HG03060 (cell line): ENCODE results near the gene IDH2.
"Not testable (repeated sequence)": the region's sequence is repeated elsewhere in the genome, so short reads cannot be mapped to it uniquely, and the experiment has no call there.

Experiments used
- ATAC-seq: cut with Tn5 transposase; IDR thresholded peaks from one replicate; pipeline ENCODE4 v1.9.1; 2021; ENCODE audit warnings: low read depth, moderate number of reproducible peaks; ENCODE audit not compliant: unreplicated experiment

Gene IDH2

DNA sequence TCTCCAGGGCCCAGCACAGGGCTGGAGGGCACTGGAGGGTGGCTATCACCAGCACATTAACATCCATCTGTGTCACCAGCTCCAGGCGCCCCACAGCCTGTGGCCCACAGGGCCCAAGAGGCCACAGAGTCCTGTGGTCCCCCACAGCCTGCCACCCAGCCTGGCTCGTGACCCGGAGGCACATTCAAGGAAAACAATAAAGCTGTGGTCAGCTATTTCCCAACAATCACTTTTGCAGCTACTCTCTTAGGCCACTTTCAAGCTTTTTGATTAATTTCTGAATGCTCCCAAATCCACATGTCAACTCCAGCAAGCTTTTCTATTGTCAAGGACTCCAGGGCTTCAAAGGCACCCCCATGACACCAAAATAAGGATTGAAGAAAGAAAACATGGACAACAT lies 16.7 kb downstream of the IDH2 start:
- ATAC-seq = no peak

DNA sequence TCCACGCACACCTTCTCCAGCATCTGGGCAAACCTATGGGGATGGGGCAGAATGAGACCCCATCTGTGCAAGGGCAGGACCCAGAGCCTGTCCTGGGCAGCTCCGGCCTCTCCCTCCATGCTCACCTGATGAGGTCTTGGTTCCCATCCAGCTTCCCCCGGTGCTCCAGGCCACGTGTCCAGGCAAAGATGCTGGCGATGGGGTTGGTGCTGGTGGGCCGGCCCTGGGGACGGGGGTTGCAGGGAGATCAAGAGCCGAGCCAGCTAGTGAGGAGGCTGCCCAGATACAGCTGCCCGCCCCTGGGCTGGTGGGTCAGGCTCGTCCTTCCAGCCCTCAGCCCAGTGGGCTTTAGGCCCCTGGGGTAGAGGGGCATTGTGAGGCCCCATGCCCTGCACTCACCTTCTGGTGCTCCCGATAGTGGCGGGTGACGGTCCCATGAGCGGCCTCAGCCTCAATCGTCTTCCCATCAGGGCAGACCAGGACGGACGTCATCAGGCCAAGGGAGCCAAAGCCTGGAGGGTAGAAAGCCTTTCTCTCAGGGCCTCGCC lies 17.3 kb downstream of the IDH2 start:
- no peak for ATAC-seq

DNA sequence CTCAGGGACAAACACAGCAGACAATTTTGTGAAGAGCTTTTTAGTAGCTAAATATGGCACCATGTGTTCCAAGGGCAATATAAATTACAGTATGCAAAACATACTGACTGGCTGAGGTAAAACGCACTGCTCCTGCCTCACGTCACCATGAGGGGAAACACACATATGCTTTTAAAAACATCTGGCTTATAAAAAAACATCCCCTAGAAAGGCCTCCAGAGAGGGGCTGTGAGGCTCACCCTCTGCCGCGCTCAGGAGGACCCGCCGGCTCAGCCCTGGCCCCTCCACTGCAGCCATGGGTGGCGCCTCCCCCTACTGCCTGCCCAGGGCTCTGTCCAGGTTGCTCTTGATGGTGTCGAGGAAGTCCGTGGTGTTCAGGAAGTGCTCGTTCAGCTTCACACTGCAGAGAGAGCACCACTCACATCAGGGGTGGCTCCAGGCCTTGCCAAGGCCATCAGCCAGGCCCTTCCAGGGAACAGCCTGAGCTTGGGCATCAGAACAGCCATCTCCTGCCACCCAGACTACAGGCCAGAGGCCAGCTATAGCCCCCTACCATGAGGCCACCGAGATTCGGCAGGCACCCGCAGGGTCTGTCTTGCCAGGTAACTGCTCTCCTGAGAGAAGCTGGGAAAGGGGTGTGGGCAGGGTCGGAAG lies 18.2 kb downstream of the IDH2 start:
- no peak for ATAC-seq

DNA sequence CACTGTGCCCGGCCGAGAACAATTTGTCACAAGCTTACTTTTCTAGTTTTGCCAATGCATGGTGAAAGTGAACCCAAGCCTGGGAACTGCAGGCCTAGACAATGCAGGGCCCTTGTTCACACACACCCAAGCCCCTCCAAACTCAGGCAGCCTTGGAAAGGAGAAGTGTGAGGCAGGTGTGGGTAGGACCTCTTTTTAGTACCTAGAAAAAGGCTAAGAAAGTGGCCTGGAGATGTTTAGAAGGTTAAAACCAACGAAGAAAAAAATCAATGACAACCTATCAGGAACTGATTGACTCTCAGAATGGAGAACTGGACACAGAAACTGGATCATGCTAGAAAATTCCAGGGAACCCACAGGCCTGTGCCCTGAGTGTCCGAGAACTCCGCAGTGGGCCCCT lies 18.8 kb downstream of the IDH2 start:
- no peak for ATAC-seq

DNA sequence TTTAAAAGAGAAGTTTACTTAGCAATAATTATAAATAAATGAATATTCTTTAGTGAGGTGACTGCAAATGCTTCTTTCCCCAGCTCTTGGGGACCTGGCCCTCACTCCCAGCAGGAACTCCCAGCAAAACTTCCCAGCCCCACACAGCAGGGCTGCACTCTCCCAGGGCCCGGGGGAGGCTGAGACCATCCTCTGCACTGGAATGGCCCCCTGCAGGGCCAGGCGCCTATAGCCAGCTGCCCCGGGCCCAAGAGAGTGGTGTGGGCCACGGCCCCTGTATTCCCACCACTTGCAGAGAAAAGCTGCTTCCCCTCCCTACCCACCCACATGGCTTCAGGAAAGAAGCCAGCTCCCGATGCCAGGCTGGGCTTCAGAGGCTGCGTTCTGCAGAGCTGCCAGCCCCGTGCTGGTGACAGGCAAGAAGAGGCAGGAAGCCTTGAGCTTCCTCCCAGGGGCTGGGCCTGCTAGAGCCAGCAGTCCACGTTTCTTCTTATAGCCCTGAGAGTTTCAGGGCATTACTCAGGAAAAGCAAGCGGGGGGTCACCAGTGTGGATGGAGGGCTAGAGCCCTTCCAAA lies 20.0 kb downstream of the IDH2 start:
- ATAC-seq = no peak

DNA sequence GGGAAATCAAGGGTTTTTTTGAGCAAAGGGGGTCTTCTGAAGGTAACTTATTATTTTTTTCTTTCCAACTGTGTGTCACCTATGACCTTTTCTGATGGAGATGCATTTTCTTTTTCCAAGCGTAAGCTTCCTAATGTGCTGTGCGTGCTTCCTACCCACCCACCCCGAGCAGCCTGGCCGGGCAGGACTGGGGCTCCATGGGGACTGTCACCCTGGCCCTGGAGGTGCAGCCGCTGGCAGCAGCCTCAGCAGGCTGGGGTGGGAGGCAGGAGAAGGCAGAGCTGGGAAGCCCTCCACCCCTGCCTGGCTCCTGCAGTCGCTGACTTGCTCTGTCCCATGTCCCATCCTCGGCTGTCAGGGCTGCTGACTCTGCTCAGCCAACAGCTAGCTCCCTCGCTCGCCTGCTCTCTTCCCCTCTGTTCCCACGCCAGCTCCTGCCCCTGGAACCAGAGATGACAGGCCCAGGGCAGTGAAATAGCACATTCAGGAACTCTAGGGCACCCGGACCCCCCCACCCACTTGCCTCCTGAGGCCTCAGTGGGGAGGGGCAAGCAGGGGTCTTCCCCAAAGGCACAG lies 21.4 kb downstream of the IDH2 start:
- no peak for ATAC-seq

DNA sequence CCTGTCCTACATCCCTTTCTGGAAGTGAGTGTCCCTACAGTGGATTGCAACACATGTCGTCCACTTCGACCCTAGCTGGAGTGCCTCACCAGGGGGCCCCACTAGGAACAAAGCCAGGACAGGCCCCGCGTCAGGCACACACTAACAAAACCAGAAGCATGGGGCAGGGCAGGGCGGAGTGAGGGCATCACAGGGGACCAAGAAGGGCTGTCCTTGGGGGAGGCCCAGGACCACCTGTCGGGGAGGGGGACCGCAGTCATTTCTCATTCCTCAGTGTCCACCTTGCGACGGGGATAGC lies 21.9 kb downstream of the IDH2 start:
- ATAC-seq = no peak

DNA sequence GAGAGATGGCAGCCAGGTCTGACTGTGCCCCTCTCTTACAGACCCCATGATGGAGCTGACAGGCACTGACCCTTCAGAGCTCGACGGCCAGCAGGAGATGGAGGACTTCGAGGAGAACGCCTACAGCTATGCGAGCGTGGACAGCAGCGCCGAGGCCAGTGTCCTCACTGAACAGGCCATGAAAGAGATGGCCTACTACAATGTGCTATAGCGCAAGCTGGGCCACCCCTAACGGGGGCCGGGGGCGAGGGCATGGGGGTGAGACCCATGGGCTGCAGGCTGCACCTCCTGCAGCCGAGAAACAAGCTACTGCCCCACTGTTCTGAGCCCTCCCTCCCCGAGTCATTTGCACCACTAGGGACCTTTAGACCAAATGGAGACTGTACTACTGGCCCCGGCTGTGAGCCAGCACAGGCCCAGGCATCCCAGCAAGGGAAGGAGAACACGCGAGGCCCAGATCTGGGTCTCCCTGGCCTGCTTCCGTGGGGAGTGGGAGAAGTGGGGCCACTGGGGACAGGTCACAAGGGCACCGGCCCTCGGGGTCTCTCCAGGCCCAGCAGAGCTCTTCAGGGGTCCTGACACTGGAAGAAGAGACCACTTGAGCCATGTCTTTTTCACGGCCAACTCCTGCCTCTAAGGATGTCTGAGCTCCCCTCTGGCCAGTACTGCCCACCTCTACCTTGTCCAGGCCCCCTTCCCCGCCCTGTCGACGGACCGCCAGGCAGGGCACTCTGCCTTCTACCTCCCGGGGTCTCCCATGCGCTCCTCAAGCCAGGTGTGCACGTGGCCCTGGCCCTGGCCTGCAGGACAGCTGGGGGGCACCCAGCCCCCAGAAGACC lies 22.4 kb downstream of the IDH2 start:
- no peak for ATAC-seq

DNA sequence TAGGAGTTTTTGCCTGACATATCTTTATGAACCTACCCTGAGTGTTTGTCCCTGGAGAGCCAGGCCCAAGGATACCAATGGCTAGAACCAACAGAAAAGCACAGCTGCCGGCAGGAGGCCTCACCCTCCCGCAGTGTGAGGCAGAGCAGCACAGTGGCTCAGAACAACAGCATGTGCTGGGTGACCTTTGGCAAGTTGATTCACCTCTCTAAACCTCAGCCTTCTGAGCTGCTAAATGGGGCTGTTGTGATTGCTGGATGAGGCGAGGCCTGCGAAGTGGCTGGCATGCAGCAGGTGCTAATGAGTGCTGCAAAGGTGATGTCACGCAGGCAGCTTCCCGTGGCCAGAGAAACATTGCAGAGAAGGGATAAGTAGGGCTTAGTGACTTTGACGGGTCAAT lies 23.3 kb downstream of the IDH2 start:
- no peak for ATAC-seq

DNA sequence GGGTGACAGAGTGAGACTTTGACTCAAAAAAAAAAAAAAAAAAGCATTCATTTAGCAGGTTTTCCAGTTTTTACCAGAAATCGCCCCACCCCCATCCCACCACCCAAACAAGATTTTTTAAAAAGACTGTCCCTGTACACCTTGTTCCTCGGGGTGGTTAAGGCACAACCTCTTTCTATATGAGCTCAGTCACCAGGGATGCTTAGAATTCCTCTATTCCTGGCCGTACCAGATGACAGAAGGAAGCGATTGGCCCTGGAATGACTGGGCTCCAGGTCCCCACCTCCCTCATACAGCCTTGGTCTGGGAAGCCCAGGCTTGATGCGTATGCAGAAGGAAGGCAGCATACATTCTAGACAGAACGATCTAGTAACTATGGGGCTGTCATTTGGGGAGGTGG lies 25.6 kb downstream of the IDH2 start:
- no peak for ATAC-seq

DNA sequence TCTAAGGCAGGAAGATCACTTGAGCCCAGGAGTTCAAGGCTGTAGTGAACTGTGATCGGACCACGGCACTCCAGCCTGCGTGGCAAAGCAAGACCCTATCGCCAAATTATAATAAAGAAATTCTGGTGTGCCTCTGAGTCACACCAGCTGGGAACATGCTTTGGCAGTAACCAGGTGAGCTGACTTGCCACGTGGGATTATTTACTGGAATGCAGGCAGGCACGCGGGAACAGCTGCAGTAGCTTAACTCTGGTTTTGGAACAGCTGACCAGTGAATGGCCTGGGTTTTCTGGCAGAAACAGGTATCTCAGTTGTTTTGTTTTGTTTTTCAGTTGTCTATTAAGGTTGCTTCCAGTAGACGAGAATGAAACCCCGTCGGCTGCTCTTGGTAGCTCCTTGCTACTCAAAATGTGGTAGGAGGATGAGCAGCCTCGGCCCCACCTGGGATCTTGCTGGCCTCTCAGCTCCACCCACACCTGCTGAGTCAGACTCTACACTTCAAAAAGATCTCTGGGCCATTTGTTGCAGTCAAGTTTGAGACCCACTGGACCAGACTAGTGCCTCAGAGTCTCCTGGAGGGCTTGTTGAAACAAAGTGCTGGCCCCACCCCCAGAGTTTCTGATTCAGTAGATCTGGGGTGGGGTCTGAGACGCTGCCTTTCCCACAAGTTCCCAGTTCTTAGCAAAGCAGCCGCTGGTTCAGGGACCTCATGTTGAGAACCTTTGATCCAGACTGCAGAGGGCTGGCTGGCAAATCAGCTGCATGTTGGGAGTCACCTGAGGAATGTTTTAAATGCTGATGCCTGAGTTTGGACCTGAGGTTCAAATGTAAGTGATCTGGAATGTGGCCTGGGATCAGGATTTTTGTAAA lies 26.6 kb downstream of the IDH2 start:
- ATAC-seq = no peak

DNA sequence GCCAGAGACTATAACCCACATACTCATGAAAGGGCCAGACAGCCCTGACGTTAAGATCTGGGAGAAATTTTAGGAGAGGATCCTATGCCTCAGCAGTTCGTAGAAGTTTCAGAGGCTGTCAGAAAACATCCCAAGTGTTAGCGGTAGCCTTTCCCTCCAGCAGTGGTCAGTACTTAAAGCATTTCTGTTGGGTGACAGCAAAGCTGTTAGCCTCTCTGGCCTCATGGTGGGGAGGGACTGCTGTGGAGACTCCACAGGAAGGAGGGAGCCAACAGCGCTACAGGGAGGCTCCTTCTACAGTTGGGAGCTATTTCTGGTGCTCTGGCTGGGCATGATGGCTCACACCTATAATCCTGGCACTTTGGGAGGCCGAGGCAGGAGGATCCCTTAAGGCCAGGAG lies 27.4 kb downstream of the IDH2 start:
- ATAC-seq = no peak

DNA sequence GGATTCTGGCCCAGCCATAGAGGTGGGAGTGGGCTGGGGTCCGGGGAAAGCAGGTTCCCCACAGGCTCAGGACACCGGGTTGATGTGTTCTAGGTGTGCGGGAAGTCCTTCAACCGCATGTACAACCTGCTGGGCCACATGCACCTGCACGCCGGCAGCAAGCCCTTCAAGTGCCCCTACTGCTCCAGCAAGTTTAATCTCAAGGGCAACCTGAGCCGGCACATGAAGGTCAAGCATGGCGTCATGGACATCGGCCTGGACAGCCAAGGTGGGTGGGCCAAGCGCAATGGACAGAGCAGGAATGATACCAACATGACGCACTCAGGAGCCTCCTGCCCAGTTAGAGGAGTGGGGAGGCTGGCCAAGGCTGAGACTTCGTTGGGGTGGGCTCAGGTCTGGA lies 28.2 kb downstream of the IDH2 start:
- ATAC-seq = no peak

DNA sequence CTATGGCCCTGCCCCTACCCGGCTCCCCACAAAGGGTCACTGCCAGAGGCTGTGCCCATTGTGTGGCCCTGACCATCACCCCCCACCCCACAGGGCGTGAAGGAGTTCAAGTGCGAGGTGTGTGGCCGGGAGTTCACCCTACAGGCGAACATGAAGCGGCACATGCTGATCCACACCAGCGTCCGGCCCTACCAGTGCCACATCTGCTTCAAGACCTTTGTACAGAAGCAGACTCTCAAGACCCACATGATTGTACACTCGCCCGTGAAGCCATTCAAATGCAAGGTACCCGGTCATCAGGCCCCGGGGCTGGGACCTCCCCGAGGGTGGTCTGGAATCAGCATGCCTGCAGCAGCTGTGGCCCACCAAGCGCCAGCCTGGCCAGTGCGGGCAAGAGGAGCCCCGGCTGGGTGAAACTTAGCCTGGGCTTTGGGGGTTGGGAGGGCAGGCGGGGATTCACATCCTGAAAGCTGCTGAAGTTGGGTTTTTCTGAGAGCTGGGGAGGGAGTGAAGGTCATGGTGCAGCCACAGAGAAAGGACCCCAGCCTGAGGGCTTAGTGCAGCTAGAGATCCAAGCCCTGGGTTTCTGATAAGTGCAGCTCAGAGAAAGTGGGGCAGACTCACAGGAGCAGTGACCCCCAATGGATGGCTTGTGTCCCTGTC lies 29.2 kb downstream of the IDH2 start:
- ATAC-seq = no peak

DNA sequence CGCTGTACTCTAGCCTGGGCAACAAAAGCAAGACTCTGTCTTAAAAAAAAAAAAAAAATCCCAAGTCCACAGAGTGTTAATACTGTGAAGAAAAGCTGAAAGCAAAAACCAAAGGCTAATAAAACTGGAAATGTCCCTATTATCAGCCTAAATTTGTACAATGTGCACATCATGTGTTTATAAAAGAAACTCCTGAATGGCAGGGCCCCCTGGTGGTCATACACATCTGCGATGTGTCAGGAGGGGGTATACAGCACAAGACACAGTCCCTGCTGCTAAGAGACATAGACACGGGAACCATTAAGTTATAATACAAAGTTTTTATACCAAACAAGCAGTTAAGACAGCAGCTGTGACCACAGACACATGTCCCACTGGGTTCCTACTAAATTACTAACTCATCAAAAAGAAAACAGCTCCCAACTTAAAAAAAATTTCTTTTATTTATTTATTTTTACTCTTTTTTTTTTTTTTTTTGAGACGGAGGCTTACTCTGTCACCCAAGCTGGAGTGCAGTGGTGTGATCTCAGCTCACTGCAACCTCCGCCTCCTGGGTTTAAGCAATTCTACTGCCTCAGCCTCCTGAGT lies 31.0 kb downstream of the IDH2 start:
- ATAC-seq = no peak

DNA sequence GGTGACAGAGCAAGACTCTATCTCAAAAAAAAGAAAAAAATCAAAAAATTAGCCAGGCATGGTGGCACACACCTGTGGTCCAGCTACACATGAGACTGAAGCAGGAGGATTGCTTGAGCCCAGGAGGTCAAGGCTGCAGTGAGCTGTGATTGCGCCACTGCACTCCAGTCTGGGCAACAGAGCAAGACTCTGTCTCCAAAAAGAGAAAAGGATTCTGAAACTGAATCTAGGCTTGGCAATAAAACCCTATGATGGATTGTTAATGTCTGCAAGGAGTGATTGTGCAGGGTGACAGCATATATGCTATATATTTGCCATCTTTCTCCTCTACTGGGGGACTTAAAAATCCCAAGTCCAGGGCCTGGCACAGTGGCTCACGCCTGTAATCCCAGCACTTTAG lies 31.6 kb downstream of the IDH2 start:
- ATAC-seq = not testable (repeated sequence)

DNA sequence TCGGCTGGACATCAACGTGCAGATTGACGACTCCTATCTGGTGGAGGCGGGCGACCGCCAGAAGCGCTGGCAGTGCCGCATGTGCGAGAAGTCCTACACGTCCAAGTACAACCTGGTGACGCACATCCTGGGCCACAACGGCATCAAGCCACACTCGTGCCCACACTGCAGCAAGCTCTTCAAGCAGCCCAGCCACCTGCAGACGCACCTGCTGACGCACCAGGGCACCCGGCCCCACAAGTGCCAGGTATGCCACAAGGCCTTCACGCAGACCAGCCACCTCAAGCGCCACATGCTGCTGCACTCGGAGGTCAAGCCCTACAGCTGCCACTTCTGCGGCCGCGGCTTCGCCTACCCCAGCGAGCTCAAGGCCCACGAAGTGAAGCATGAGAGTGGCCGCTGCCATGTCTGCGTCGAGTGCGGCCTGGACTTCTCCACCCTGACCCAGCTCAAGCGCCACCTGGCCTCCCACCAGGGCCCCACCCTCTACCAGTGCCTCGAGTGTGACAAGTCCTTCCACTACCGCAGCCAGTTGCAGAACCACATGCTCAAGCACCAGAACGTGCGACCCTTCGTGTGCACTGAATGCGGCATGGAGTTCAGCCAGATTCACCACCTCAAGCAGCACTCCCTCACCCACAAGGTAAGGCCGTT lies 34.2 kb downstream of the IDH2 start:
- ATAC-seq = no peak

DNA sequence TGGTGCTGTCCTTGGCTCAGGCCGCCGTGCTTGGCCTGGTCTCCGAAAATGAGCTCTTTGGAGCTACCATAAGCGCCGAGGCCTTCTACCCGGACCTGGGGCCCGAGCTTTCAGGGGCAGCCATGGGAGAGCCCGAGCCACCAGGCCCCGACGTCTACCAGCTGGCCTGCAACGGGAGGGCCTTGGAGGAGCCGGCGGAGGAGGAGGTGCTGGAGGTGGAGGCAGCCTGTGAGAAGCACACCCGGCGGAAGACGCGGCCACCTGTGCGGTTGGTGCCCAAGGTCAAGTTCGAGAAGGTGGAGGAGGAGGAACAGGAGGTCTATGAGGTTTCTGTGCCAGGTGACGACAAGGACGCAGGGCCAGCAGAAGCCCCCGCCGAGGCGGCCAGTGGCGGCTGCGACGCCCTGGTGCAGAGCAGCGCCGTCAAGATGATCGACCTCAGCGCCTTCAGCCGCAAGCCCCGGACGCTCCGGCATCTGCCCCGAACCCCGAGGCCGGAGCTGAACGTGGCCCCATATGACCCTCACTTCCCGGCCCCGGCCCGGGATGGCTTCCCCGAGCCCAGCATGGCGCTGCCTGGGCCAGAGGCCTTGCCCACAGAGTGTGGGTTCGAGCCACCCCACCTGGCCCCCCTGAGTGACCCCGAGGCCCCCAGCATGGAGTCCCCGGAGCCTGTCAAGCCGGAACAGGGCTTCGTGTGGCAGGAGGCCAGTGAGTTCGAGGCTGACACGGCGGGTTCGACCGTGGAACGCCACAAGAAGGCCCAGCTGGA lies 34.9 kb downstream of the IDH2 start:
- no peak for ATAC-seq
